ENCODE data around the gene MRFAP1L1. TPM values are rescaled to one million over a fixed set of nuclear protein-coding genes. Genes with fewer than 3 reads are reported as not detected.

Gene MRFAP1L1
- total and polyA plus RNA-seq, 11 donors: 38.2 to 77.2 (median 43.9) TPM

GRCh38 chr4:6659897-6660296 lies 49.8 kb downstream of the MRFAP1L1 start:
- TF ChIP-seq CTCF (IDR thresholded peaks at IDR 0.05) (no peak), POLR2A (IDR thresholded peaks at IDR 0.05) (no peak)
- Histone ChIP-seq H3K9me3 (no peaks in the 10 kb centered on the region), H3K4me3 (no peak overlapping the region), H3K27me3 (peaks cover 0 to 52% (median 6%) of the 10 kb centered on the region in 9 donors), H3K27ac (no peak overlapping the region), H3K4me1 (peaks cover 0 to 25% (median 9%) of the 10 kb centered on the region in 12 donors), H3K36me3 (no peaks in the 10 kb centered on the region)
- ATAC-seq (no peak), DNase-seq (no peak)
- WGBS, 4 donors: 72 to 94% (median 93%) methylated on average over 2 of the region's 2 CpGs
- intact Hi-C loops (cut with DNase I): no loop called here

- Histone ChIP-seq H3K9me3 (peaks cover 0 to 5% (median 0%) of the 10 kb centered on the region in 12 donors), H3K4me1 (peaks cover 0 to 15% (median 2%) of the 10 kb centered on the region in 12 donors), H3K27me3 (peaks cover 0 to 41% (median 0%) of the 10 kb centered on the region in 9 donors), H3K27ac (peak overlapping the region in 11 of 12 donors; percentile 7 to 68 (median 48)), H3K4me3 (peak overlapping the region; percentile 24 to 61 (median 47)), H3K36me3 (no peaks in the 10 kb centered on the region)
- no peak for TF ChIP-seq CTCF (IDR thresholded peaks at IDR 0.05)
- TF ChIP-seq POLR2A (IDR thresholded peaks at IDR 0.05): no peak
- ATAC-seq: peak in 3 of 4 donors; percentile 75 to 82 (median 78)
- intact Hi-C loops (cut with DNase I): no loop called here
- WGBS, 4 donors: 6 to 20% (median 12%) methylated on average over 38 to 52 of the region's 52 CpGs
- peak in 4 of 5 donors; percentile 36 to 79 (median 57) for DNase-seq
Observed at GRCh38 chr4:6658597-6659075, 51.0 kb downstream of the MRFAP1L1 start.

GRCh38 chr4:6658209-6658595 lies 51.5 kb downstream of the MRFAP1L1 start:
- peak overlapping the region in 9 of 12 donors; percentile 22 to 68 (median 54) for H3K27ac ChIP-seq
- 67 to 90% (median 83%) methylated on average over 7 of the region's 7 CpGs for WGBS, 4 donors
- peaks cover 0 to 5% (median 0%) of the 10 kb centered on the region in 12 donors for H3K9me3 ChIP-seq
- intact Hi-C loops (cut with DNase I): no loop called here
- H3K4me3 ChIP-seq: peak overlapping the region in 8 of 12 donors; percentile 45 to 61 (median 51)
- no peak for TF ChIP-seq CTCF (IDR thresholded peaks at IDR 0.05)
- TF ChIP-seq POLR2A (IDR thresholded peaks at IDR 0.05): no peak
- no peak for DNase-seq
- peak in 2 of 4 donors; percentile 14 to 27 for ATAC-seq
- peaks cover 0 to 36% (median 0%) of the 10 kb centered on the region in 9 donors for H3K27me3 ChIP-seq
- H3K4me1 ChIP-seq: peaks cover 0 to 13% (median 2%) of the 10 kb centered on the region in 12 donors
- no peaks in the 10 kb centered on the region for H3K36me3 ChIP-seq

Other genes starting within 250 kb of the MRFAP1L1 start
- 10 to 100 TPM in 3 of 9 donors, 1 to 10 TPM in 6; 4.5 to 20.0 (median 8.0) TPM for gene PPP2R2C, start 237.3 kb downstream of the MRFAP1L1 start, total RNA-seq
- 1 to 10 TPM in 1 of 2 donors, under 1 TPM in 1; 0.22 to 1.3 TPM for gene PPP2R2C, start 237.3 kb downstream of the MRFAP1L1 start, polyA plus RNA-seq
- 10 to 100 TPM; 12.9 to 33.6 (median 21.8) TPM for gene MAN2B2, start 134.7 kb downstream of the MRFAP1L1 start, total RNA-seq
- gene MAN2B2, start 134.7 kb downstream of the MRFAP1L1 start, polyA plus RNA-seq: 10 to 100 TPM in 1 of 2 donors, 1 to 10 TPM in 1; 4.4 to 14.0 TPM
- gene MRFAP1, start 69.2 kb downstream of the MRFAP1L1 start, total RNA-seq: 100 to 1,000 TPM; 162 to 300 (median 239) TPM
- gene MRFAP1, start 69.2 kb downstream of the MRFAP1L1 start, polyA plus RNA-seq: 100 to 1,000 TPM; 239 to 514 TPM
- 1 to 10 TPM in 3 of 9 donors, under 1 TPM in 4, not detected in 2; 0.62 to 4.1 (median 0.87) TPM for gene S100P, start 16.0 kb downstream of the MRFAP1L1 start, total RNA-seq
- gene S100P, start 16.0 kb downstream of the MRFAP1L1 start, polyA plus RNA-seq: under 1 TPM; 0.19 to 0.46 TPM
- 10 to 100 TPM in 1 of 9 donors, 1 to 10 TPM in 8; 5.8 to 14.1 (median 7.8) TPM for gene BLOC1S4, start 6.3 kb upstream of the MRFAP1L1 start, total RNA-seq
- 1 to 10 TPM; 4.4 to 6.3 TPM for gene BLOC1S4, start 6.3 kb upstream of the MRFAP1L1 start, polyA plus RNA-seq
- gene KIAA0232, start 72.9 kb upstream of the MRFAP1L1 start, total RNA-seq: 10 to 100 TPM; 57.3 to 78.4 (median 74.3) TPM
- 10 to 100 TPM; 20.0 to 32.7 TPM for gene KIAA0232, start 72.9 kb upstream of the MRFAP1L1 start, polyA plus RNA-seq
- 10 to 100 TPM; 31.3 to 51.0 (median 34.5) TPM for gene TBC1D14, start 200.0 kb upstream of the MRFAP1L1 start, total RNA-seq
- gene TBC1D14, start 200.0 kb upstream of the MRFAP1L1 start, polyA plus RNA-seq: 10 to 100 TPM in 1 of 2 donors, 1 to 10 TPM in 1; 9.8 to 32.0 TPM

Data from heart left ventricle (tissue), 16 donors.